Gastrocnemius medialis (tissue), 4 donors: ENCODE results near the gene TRMT11. TPM values are rescaled to one million over a fixed set of nuclear protein-coding genes. Genes with fewer than 3 reads are reported as not detected.

Experiments used
- ATAC-seq, 2 donors: fragments of 150-250 bp; one replicate each; pipeline ENCODE4 v1.9.1; 2016
- DNase-seq, 2 donors: peaks; one replicate each; pipeline ENCODE4 v3.0.0-alpha.2; 2019
- H3K27ac ChIP-seq, 4 donors: fragments of 200-600 bp; sonication (generic); 1 replicate in 1 of 4; 2 replicates in 3 of 4; pipeline ENCODE4 v1.5.1; 2016 to 2018; ENCODE audit warnings: mild to moderate bottlenecking in 2 of 4, moderate library complexity in 1 of 4
- H3K27me3 ChIP-seq, 3 donors: fragments of 200-600 bp; sonication (generic) in 2 of 3; 1 replicate in 1 of 3; 2 replicates in 2 of 3; pipeline versions ENCODE4 v1.5.1 to v1.6.0; 2016 to 2019; ENCODE audit warnings: mild to moderate bottlenecking in 1 of 3, moderate library complexity in 1 of 3
- H3K36me3 ChIP-seq, 2 donors: fragments of 200-600 bp; sonication (generic) in 1 of 2; one replicate each; pipeline ENCODE4 v1.5.1; 2017 to 2018
- H3K4me1 ChIP-seq, 2 donors: fragments of 200-600 bp; sonication (generic) in 1 of 2; one replicate each; pipeline ENCODE4 v1.5.1; 2016 to 2017; ENCODE audit warnings: mild to moderate bottlenecking in 2 of 2
- H3K4me3 ChIP-seq, 4 donors: fragments of 200-600 bp; sonication (generic) in 3 of 4; 1 replicate in 1 of 4; 2 replicates in 3 of 4; pipeline ENCODE4 v1.5.1; 2016 to 2019; ENCODE audit warnings: mild to moderate bottlenecking in 2 of 4
- H3K9me3 ChIP-seq, 3 donors: fragments of 200-600 bp; sonication (generic) in 2 of 3; 1 replicate in 1 of 3; 2 replicates in 2 of 3; pipeline ENCODE4 v1.5.1; 2016 to 2019
- CTCF ChIP-seq, 5 experiments: fragments of 450-650 bp in 3 of 5; fragments of 200-600 bp in 2 of 5; sonication (generic) in 2 of 5; IDR thresholded peaks in 4 of 5; conservative IDR thresholded peaks in 1 of 5; 1 replicate in 4 of 5; 2 replicates in 1 of 5; pipeline ENCODE4 v1.5.1; 2016 to 2019; ENCODE audit warnings: antibody characterized with exemption in 5 of 5, mild to moderate bottlenecking in 3 of 5, moderate library complexity in 3 of 5
- POLR2A ChIP-seq, 2 donors: fragments of 450-650 bp; IDR thresholded peaks; one replicate each; pipeline ENCODE4 v1.6.1; 2017; ENCODE audit warnings: antibody characterized with exemption in 2 of 2, mild to moderate bottlenecking in 2 of 2, moderate library complexity in 2 of 2
- in situ Hi-C, 4 donors: fragments of 200-750 bp; cut with MboI; loops; one replicate each; pipeline versions ENCODE4 v1.15.0 to v1.8.0; 2017; ENCODE audit warnings: low sequenced_read_pairs in 4 of 4
- intact Hi-C: fragments of 100-400 bp; cut with DNase I; formaldehyde crosslinking; loops from one replicate; pipeline ENCODE4 v1.15.1; 2023; ENCODE audit warnings: low total_unique reads
- total RNA-seq, 4 donors: library from RNA; depleted of rRNA; stranded (reverse); fragments of >200 nt; gene quantifications; one replicate each; pipeline versions ENCODE4 v1.1.0 to v1.2.3, GENCODE V29; 2016

The TRMT11 gene
- total RNA-seq, 4 donors from 2014 or later = 2.5 to 10.2 (median 6.9) TPM

DNA sequence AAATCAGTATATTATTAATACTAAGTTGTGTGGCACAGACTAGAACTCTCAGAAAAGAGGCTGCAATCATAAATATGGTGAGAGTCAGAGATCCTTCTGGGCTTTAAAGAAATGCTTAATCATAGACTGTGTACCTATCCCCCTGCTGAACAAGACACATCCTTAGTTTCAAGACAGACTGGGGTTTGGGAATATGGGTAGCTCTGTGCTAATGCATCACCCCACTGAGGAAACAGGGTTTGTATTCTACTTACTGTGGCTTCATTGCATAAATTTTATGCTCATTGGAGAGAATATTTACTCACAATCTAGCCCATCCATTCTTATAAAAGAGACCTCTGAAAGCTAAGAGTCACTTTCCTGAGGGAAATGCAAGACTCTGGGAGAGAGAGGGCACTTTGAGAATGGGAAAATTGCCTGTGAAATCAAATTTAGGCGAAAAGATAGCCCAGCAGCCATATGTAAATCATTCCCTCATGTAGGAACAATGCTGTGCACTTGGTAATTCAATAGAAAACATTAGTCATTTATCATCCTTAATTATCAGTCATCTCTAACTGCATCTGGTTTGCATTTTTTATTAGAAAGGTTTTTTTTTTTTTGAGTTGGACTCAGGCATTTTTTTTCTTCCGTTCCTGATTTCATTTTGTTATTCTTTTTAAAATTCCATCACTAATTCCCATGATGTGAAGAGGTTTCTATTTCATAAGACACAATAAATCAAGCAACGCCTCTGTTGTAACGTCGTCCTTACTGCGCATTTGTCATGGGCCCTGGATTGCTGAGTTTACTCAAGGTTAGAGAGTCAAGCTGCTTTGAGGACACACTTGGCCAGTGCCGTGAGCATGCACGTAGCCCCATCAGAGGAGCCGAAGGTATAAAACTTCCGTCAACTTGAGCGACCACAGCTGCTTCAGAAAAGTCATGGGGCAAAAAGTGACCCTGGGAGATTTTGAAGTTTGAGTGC, 91.8 kb downstream of the TRMT11 start:
- peak in 1 of 2 donors; percentile 60 for ATAC-seq
- no peak overlapping the region for H3K4me3 ChIP-seq
- no peak overlapping the region for H3K27ac ChIP-seq
- TF ChIP-seq POLR2A (IDR thresholded peaks at IDR 0.05) (no peak), CTCF (IDR thresholded peaks at IDR 0.05 in 4 of 5, conservative IDR thresholded peaks at IDR 0.05 in 1 of 5) (no peak)
- in situ Hi-C loops (no loop called here), intact Hi-C loops (no loop called here)
- no peaks in the 10 kb centered on the region for H3K36me3 ChIP-seq
- no peaks in the 10 kb centered on the region for H3K4me1 ChIP-seq
- H3K27me3 ChIP-seq = no peaks in the 10 kb centered on the region
- DNase-seq = peak in 1 of 2 donors; percentile 19
- no peaks in the 10 kb centered on the region for H3K9me3 ChIP-seq

DNA sequence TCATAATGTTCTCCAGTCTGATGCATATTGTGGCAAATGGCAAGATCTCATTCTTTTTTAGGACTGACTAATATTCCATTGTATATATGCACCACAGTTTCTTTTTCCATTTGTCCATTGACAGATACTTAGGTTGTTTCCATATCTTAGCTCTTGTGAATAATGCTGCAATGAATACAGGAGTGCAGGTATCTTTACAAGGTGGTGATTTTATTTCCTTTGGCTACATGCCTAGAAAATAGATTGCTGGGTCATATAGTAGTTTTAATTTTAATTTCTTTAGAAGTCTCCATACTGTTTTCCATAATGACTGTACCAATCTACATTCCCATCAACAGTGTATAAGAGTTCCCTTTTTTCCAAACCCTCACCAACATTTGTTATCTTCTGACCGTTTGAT, 97.5 kb downstream of the TRMT11 start:
- ATAC-seq (no peak), DNase-seq (no peak)
- intact Hi-C loops = no loop called here
- Histone ChIP-seq H3K36me3 (no peaks in the 10 kb centered on the region), H3K4me3 (no peak overlapping the region), H3K27ac (no peak overlapping the region), H3K4me1 (no peaks in the 10 kb centered on the region), H3K27me3 (no peaks in the 10 kb centered on the region), H3K9me3 (no peaks in the 10 kb centered on the region)
- no peak for TF ChIP-seq CTCF (IDR thresholded peaks at IDR 0.05 in 4 of 5, conservative IDR thresholded peaks at IDR 0.05 in 1 of 5)
- TF ChIP-seq POLR2A (IDR thresholded peaks at IDR 0.05) = no peak
- in situ Hi-C loops = no loop called here

- in situ Hi-C loops (no loop called here), intact Hi-C loops (no loop called here)
- Histone ChIP-seq H3K27ac (no peak overlapping the region), H3K4me1 (no peaks in the 10 kb centered on the region), H3K9me3 (no peaks in the 10 kb centered on the region), H3K36me3 (no peaks in the 10 kb centered on the region), H3K4me3 (no peak overlapping the region), H3K27me3 (no peaks in the 10 kb centered on the region)
- DNase-seq = no peak
- no peak for TF ChIP-seq CTCF (IDR thresholded peaks at IDR 0.05 in 4 of 5, conservative IDR thresholded peaks at IDR 0.05 in 1 of 5)
- no peak for TF ChIP-seq POLR2A (IDR thresholded peaks at IDR 0.05)
- no peak for ATAC-seq
Measured at GRCh38 chr6:126086560-126086959, 100.2 kb downstream of the TRMT11 start.

Other genes with a start within 250 kb of the TRMT11 start
- 1 to 10 TPM; 5.9 to 9.0 (median 7.4) TPM for gene HEY2, start 236.9 kb upstream of the TRMT11 start, total RNA-seq
- 1 to 10 TPM; 7.0 to 9.5 (median 9.2) TPM for gene NCOA7, start 195.6 kb upstream of the TRMT11 start, total RNA-seq
- 10 to 100 TPM; 54.3 to 81.5 (median 67.5) TPM for gene HINT3, start 29.8 kb upstream of the TRMT11 start, total RNA-seq